GM12874 (cell line): ENCODE measurements around the gene GDF2.

Experiments
- CTCF ChIP-seq: IDR thresholded peaks from 2 replicates; pipeline ENCODE4 v1.5.1; 2011; ENCODE audit warnings: low read depth, mild to moderate bottlenecking, control low read depth, low read length, moderate library complexity; ENCODE audit not compliant: insufficient read depth

Gene GDF2

GRCh38 chr10:47294057-47294456, 28.2 kb upstream of the GDF2 start:
- TF ChIP-seq CTCF: no peak

GRCh38 chr10:47294501-47294900, 27.8 kb upstream of the GDF2 start:
- no peak for TF ChIP-seq CTCF

- TF ChIP-seq CTCF: no peak
Measured at GRCh38 chr10:47295411-47295810, 26.8 kb upstream of the GDF2 start.

- TF ChIP-seq CTCF: no peak
Measured at GRCh38 chr10:47296156-47296894, 25.9 kb upstream of the GDF2 start.

- no peak for TF ChIP-seq CTCF
Measured at GRCh38 chr10:47296941-47297340, 25.3 kb upstream of the GDF2 start.

- TF ChIP-seq CTCF: no peak
Measured at GRCh38 chr10:47297866-47298540, 24.3 kb upstream of the GDF2 start.

GRCh38 chr10:47298715-47299114, 23.5 kb upstream of the GDF2 start:
- no peak for TF ChIP-seq CTCF
